Progenitor cell of endocrine pancreas (in vitro differentiated cells): ENCODE results near the gene STAT4. TPM values are rescaled to one million over a fixed set of nuclear protein-coding genes. Genes with fewer than 3 reads are reported as not detected.

ENCODE experiments used
- DNase-seq: peaks from one replicate; pipeline ENCODE4 v3.0.0; 2021; ENCODE audit warnings: low spot score; ENCODE audit not compliant: unreplicated experiment
- H3K27ac Mint-ChIP-seq: 2 replicates; pipeline ENCODE4 v1.8.0; 2021; ENCODE audit warnings: mild to moderate bottlenecking, moderate library complexity, mixed read lengths
- H3K27me3 Mint-ChIP-seq: 2 replicates; pipeline ENCODE4 v1.8.0; 2021; ENCODE audit warnings: mixed read lengths
- H3K36me3 Mint-ChIP-seq: 2 replicates; pipeline ENCODE4 v1.8.0; 2022; ENCODE audit warnings: mixed read lengths; ENCODE audit not compliant: insufficient read depth
- H3K4me1 Mint-ChIP-seq: 2 replicates; pipeline ENCODE4 v1.8.0; 2021; ENCODE audit warnings: low read depth, mixed read lengths
- H3K4me3 Mint-ChIP-seq: 2 replicates; pipeline ENCODE4 v1.8.0; 2021; ENCODE audit warnings: low read depth, mild to moderate bottlenecking, moderate library complexity, mixed read lengths
- H3K9me3 Mint-ChIP-seq: 2 replicates; pipeline ENCODE4 v1.8.0; 2021; ENCODE audit warnings: low read depth, mixed read lengths
- CTCF ChIP-seq: fragments of 200-600 bp; sonication (generic); IDR thresholded peaks from one replicate; pipeline ENCODE4 v1.5.0; 2021; ENCODE audit warnings: antibody characterized with exemption, mild to moderate bottlenecking; ENCODE audit not compliant: unreplicated experiment
- total RNA-seq: library from RNA; stranded (reverse); gene quantifications from 2 replicates; pipeline ENCODE4 v1.2.1, GENCODE V29; 2021

Gene STAT4
- total RNA-seq, 1 donor from 2014 or later = 18.8 TPM

- Mint-ChIP-seq H3K27ac (no peak overlapping the region), H3K27me3 (no peaks in the 10 kb centered on the region), H3K36me3 (no peaks in the 10 kb centered on the region), H3K4me3 (no peak overlapping the region), H3K4me1 (peaks cover 18% of the 10 kb centered on the region), H3K9me3 (peaks cover 2% of the 10 kb centered on the region)
- DNase-seq = no peak
- no peak for TF ChIP-seq CTCF
Measured at GRCh38 chr2:191180276-191180675, 29.5 kb upstream of the STAT4 start.

- peaks cover 2% of the 10 kb centered on the region for H3K9me3 Mint-ChIP-seq
- H3K27ac Mint-ChIP-seq = no peak overlapping the region
- no peak for TF ChIP-seq CTCF
- no peak for DNase-seq
- no peaks in the 10 kb centered on the region for H3K27me3 Mint-ChIP-seq
- peaks cover 16% of the 10 kb centered on the region for H3K4me1 Mint-ChIP-seq
- no peak overlapping the region for H3K4me3 Mint-ChIP-seq
- H3K36me3 Mint-ChIP-seq = no peaks in the 10 kb centered on the region
Measured at GRCh38 chr2:191178806-191179514, 28.2 kb upstream of the STAT4 start.

- peaks cover 14% of the 10 kb centered on the region for H3K4me1 Mint-ChIP-seq
- H3K9me3 Mint-ChIP-seq = peaks cover 2% of the 10 kb centered on the region
- no peak overlapping the region for H3K4me3 Mint-ChIP-seq
- DNase-seq = no peak
- no peak overlapping the region for H3K27ac Mint-ChIP-seq
- no peaks in the 10 kb centered on the region for H3K36me3 Mint-ChIP-seq
- no peaks in the 10 kb centered on the region for H3K27me3 Mint-ChIP-seq
- TF ChIP-seq CTCF = no peak
Measured at GRCh38 chr2:191177751-191178736, 27.2 kb upstream of the STAT4 start.

GRCh38 chr2:191176801-191177438 lies 26.1 kb upstream of the STAT4 start:
- Mint-ChIP-seq H3K4me1 (peaks cover 21% of the 10 kb centered on the region), H3K36me3 (no peaks in the 10 kb centered on the region), H3K9me3 (peaks cover 2% of the 10 kb centered on the region), H3K4me3 (no peak overlapping the region), H3K27ac (no peak overlapping the region), H3K27me3 (no peaks in the 10 kb centered on the region)
- no peak for TF ChIP-seq CTCF
- DNase-seq = no peak

- no peak for DNase-seq
- no peak overlapping the region for H3K4me3 Mint-ChIP-seq
- no peak for TF ChIP-seq CTCF
- peaks cover 25% of the 10 kb centered on the region for H3K4me1 Mint-ChIP-seq
- H3K9me3 Mint-ChIP-seq = peaks cover 2% of the 10 kb centered on the region
- H3K27ac Mint-ChIP-seq = no peak overlapping the region
- H3K27me3 Mint-ChIP-seq = no peaks in the 10 kb centered on the region
- H3K36me3 Mint-ChIP-seq = no peaks in the 10 kb centered on the region
Measured at GRCh38 chr2:191176305-191176704, 25.5 kb upstream of the STAT4 start.
